ENCODE results near the gene YJEFN3. TPM values are rescaled to one million over a fixed set of nuclear protein-coding genes. Genes with fewer than 3 reads are reported as not detected.

Gene YJEFN3
- total and polyA plus RNA-seq, 2 of the 8 experiments (the other 6 are each of a cell fraction or from before 2014, with no cell fraction given), result 5.7 to 9.4 TPM

GRCh38 chr19:19499272-19499995, 29.3 kb upstream of the YJEFN3 start (continued):
- TF ChIP-seq, protein P1, sequence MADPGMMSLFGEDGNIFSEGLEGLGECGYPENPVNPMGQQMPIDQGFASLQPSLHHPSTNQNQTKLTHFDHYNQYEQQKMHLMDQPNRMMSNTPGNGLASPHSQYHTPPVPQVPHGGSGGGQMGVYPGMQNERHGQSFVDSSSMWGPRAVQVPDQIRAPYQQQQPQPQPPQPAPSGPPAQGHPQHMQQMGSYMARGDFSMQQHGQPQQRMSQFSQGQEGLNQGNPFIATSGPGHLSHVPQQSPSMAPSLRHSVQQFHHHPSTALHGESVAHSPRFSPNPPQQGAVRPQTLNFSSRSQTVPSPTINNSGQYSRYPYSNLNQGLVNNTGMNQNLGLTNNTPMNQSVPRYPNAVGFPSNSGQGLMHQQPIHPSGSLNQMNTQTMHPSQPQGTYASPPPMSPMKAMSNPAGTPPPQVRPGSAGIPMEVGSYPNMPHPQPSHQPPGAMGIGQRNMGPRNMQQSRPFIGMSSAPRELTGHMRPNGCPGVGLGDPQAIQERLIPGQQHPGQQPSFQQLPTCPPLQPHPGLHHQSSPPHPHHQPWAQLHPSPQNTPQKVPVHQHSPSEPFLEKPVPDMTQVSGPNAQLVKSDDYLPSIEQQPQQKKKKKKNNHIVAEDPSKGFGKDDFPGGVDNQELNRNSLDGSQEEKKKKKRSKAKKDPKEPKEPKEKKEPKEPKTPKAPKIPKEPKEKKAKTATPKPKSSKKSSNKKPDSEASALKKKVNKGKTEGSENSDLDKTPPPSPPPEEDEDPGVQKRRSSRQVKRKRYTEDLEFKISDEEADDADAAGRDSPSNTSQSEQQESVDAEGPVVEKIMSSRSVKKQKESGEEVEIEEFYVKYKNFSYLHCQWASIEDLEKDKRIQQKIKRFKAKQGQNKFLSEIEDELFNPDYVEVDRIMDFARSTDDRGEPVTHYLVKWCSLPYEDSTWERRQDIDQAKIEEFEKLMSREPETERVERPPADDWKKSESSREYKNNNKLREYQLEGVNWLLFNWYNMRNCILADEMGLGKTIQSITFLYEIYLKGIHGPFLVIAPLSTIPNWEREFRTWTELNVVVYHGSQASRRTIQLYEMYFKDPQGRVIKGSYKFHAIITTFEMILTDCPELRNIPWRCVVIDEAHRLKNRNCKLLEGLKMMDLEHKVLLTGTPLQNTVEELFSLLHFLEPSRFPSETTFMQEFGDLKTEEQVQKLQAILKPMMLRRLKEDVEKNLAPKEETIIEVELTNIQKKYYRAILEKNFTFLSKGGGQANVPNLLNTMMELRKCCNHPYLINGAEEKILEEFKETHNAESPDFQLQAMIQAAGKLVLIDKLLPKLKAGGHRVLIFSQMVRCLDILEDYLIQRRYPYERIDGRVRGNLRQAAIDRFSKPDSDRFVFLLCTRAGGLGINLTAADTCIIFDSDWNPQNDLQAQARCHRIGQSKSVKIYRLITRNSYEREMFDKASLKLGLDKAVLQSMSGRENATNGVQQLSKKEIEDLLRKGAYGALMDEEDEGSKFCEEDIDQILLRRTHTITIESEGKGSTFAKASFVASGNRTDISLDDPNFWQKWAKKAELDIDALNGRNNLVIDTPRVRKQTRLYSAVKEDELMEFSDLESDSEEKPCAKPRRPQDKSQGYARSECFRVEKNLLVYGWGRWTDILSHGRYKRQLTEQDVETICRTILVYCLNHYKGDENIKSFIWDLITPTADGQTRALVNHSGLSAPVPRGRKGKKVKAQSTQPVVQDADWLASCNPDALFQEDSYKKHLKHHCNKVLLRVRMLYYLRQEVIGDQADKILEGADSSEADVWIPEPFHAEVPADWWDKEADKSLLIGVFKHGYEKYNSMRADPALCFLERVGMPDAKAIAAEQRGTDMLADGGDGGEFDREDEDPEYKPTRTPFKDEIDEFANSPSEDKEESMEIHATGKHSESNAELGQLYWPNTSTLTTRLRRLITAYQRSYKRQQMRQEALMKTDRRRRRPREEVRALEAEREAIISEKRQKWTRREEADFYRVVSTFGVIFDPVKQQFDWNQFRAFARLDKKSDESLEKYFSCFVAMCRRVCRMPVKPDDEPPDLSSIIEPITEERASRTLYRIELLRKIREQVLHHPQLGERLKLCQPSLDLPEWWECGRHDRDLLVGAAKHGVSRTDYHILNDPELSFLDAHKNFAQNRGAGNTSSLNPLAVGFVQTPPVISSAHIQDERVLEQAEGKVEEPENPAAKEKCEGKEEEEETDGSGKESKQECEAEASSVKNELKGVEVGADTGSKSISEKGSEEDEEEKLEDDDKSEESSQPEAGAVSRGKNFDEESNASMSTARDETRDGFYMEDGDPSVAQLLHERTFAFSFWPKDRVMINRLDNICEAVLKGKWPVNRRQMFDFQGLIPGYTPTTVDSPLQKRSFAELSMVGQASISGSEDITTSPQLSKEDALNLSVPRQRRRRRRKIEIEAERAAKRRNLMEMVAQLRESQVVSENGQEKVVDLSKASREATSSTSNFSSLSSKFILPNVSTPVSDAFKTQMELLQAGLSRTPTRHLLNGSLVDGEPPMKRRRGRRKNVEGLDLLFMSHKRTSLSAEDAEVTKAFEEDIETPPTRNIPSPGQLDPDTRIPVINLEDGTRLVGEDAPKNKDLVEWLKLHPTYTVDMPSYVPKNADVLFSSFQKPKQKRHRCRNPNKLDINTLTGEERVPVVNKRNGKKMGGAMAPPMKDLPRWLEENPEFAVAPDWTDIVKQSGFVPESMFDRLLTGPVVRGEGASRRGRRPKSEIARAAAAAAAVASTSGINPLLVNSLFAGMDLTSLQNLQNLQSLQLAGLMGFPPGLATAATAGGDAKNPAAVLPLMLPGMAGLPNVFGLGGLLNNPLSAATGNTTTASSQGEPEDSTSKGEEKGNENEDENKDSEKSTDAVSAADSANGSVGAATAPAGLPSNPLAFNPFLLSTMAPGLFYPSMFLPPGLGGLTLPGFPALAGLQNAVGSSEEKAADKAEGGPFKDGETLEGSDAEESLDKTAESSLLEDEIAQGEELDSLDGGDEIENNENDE (IDR thresholded peaks at IDR 0.05; ENCODE audit: insufficient replicate concordance, low read length), result no peak
- TF ChIP-seq TAF7 (optimal IDR thresholded peaks at IDR 0.05; ENCODE audit: borderline replicate concordance, low read depth, low read length) (no peak), BCL11A (IDR thresholded peaks at IDR 0.05; ENCODE audit: low read depth in 2 of 2, low read length in 2 of 2) (no peak), SP4 (IDR thresholded peaks at IDR 0.05; ENCODE audit: low read length) (no peak), ASH2L (IDR thresholded peaks at IDR 0.05; ENCODE audit: low read length) (no peak), FOSL1 (IDR thresholded peaks at IDR 0.05; ENCODE audit: insufficient read depth, low read depth, low read length) (no peak), CREB1 (IDR thresholded peaks at IDR 0.05) (no peak), CEBPB (IDR thresholded peaks at IDR 0.05; ENCODE audit: low read depth, low read length) (no peak), KDM4A (IDR thresholded peaks at IDR 0.05; ENCODE audit: low read depth, low read length, severe bottlenecking) (no peak)
- TF ChIP-seq, protein P2, sequence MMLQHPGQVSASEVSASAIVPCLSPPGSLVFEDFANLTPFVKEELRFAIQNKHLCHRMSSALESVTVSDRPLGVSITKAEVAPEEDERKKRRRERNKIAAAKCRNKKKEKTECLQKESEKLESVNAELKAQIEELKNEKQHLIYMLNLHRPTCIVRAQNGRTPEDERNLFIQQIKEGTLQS (IDR thresholded peaks at IDR 0.05; ENCODE audit: insufficient read depth, low read depth, low read length), result no peak

Data from H1 (cell line).